Measurements from ENCODE around the gene PDE7B. TPM values are rescaled to one million over a fixed set of nuclear protein-coding genes. Genes with fewer than 3 reads are reported as not detected.

Gene PDE7B
- total RNA-seq, 2 experiments from 2014 or later: 0.29 to 0.34 TPM

DNA sequence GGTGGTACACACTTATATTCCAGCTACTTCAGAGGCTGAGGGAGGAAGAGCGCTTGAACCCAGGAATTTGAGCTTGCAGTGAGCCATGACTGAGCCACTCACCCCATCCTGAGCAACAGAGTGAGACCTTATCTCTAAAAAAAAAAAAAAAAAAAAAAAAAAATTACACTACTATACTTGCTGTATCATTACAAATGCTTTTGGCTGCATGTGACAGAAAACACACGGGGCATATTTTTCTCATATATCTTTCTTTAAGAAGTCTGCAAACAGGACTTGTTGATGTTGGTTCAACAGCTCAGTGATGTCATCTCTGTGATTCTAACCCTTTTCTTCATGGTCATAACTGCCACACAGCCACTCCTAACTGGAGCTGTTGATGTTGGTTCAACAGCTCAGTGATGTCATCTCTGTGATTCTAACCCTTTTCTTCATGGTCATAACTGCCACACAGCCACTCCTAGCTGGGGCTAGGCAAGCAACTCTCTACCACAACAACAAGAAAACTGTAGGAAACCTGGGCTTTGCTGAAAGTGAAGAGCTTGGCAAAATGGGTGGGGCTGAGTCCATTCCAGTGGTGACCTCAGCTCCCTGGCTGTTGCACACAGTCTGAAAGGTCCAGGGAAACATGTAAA, 378.8 kb downstream of the PDE7B start:
- peaks cover 32% of the 10 kb centered on the region for H3K36me3 Mint-ChIP-seq (ENCODE audit: low read depth)
- peaks cover 9% of the 10 kb centered on the region for H3K4me1 Mint-ChIP-seq (ENCODE audit: low read depth)
- H3K27me3 Mint-ChIP-seq (ENCODE audit: low read depth): no peaks in the 10 kb centered on the region
- no peak overlapping the region for H3K27ac Mint-ChIP-seq
- ATAC-seq (no peak), DNase-seq (no peak)
- H3K9me3 Mint-ChIP-seq (ENCODE audit: insufficient read depth): no peaks in the 10 kb centered on the region
- ChIA-PET POLR2A (interaction anchor here (2.5 kb wide), 1 partner anchor 60 kb away, joined by 7 read pairs; the partner anchor contains the start of gene BCLAF1), CTCF (interaction anchor here (1.1 to 1.5 kb wide), 2 partner anchors 20 to 694 kb away, joined by 4 to 5 read pairs; partner anchors contain the start of gene MTFR2)
- H3K4me3 Mint-ChIP-seq: no peak overlapping the region

DNA sequence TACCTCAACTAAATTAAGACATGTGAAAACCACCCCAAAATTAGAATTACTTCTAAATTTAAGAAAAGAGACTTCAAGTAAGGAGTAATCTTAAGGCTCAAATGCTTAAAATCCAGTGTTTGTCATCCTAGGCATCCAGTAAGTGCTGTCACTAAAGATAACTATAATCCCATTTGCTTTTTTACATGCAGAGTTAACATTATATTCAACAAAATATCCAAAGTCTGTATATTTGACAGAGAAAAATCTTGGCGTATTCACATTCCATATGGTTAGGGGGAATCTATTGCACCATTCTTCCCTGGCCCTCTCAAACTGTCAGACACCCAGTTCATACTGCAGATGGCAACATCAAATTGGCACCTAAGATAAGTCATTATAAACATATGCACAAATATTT, 381.2 kb downstream of the PDE7B start:
- ChIA-PET CTCF (interaction anchor here (1.1 to 1.6 kb wide), 2 partner anchors 9 to 73 kb away, joined by 3 to 4 read pairs; no protein-coding TSS in a partner anchor), POLR2A (interaction anchor here (0.7 to 1.7 kb wide), 2 partner anchors 12 to 17 kb away, joined by 3 read pairs; no protein-coding TSS in a partner anchor)
- H3K4me3 Mint-ChIP-seq: no peak overlapping the region
- no peaks in the 10 kb centered on the region for H3K9me3 Mint-ChIP-seq (ENCODE audit: insufficient read depth)
- peaks cover 18% of the 10 kb centered on the region for H3K4me1 Mint-ChIP-seq (ENCODE audit: low read depth)
- H3K27ac Mint-ChIP-seq: no peak overlapping the region
- DNase-seq (no peak), ATAC-seq (no peak)
- H3K36me3 Mint-ChIP-seq (ENCODE audit: low read depth): peaks cover 47% of the 10 kb centered on the region
- no peaks in the 10 kb centered on the region for H3K27me3 Mint-ChIP-seq (ENCODE audit: low read depth)

DNA sequence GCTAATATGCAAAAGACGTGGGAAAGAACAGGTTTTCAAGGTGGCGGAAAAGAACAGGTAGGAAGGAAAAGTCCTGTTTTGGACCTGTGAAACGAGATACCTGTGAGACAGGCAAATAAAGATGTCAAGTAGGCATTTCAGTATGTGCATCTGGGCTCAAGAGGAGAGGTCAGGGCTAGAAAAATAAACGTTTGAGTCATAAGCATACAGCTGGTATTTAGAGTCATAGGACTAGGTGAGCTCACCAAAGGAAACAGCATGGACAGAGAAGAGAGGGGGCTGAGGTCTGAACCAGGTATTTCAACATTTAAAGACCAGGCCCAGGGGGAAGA, 383.7 kb downstream of the PDE7B start:
- CTCF ChIA-PET: interaction anchor here (1.5 kb wide), 1 partner anchor 9 kb away, joined by 5 read pairs; no protein-coding TSS in a partner anchor
- Mint-ChIP-seq H3K4me1 (ENCODE audit: low read depth) (peaks cover 19% of the 10 kb centered on the region), H3K36me3 (ENCODE audit: low read depth) (peaks cover 57% of the 10 kb centered on the region), H3K4me3 (no peak overlapping the region), H3K9me3 (ENCODE audit: insufficient read depth) (no peaks in the 10 kb centered on the region), H3K27ac (no peak overlapping the region), H3K27me3 (ENCODE audit: low read depth) (no peaks in the 10 kb centered on the region)
- no peak for ATAC-seq
- no peak for DNase-seq
- POLR2A ChIA-PET: interaction anchor here (0.7 to 1.7 kb wide), 2 partner anchors 15 to 53 kb away, joined by 3 to 5 read pairs; partner anchors contain the start of gene MTFR2

DNA sequence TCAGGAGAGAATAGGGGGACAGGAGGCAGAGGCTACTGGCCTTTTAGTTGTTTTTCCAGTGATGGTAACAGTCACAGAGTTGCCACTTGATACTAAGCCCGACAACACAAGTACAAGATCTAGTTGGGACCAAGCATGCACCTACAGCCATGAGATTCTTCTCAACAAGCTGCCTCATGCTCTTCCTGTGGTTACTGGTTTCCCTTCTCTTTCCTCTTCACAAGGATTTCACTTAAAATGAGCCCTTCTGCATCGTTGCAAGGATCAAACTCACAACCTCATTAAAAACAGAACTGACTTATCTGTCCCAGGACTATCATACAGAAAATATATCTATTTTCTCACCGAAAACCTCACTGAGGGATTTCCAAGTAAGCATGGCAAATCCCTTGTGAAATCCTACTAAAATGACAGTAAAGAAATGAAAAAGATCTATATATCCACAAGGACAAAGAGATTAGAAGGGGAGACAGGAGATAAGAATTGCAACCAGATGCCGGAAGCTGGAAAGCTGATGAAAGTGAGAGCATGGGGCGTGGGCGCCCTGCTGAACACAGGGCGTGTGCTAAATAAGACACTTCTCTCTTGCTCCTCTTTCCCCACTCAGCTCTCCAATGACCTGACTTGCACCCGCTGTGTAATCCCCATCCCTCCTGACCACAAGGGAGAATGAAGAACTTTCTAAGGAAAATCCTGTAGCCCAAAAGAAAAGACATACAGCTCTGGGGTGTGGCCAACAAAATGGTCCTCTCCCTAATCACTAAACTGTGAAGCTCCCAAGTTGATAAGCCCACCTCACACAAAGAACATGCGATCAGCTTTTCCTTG, 385.2 kb downstream of the PDE7B start:
- no peak overlapping the region for H3K4me3 Mint-ChIP-seq
- H3K27ac Mint-ChIP-seq: no peak overlapping the region
- H3K36me3 Mint-ChIP-seq (ENCODE audit: low read depth): peaks cover 54% of the 10 kb centered on the region
- DNase-seq (no peak), ATAC-seq (no peak)
- H3K9me3 Mint-ChIP-seq (ENCODE audit: insufficient read depth): no peaks in the 10 kb centered on the region
- no peaks in the 10 kb centered on the region for H3K27me3 Mint-ChIP-seq (ENCODE audit: low read depth)
- CTCF ChIA-PET: interaction anchor here (1.9 to 3.4 kb wide), 2 partner anchors 10 to 14 kb away, joined by 9 to 17 read pairs; partner anchors contain the start of gene MTFR2
- POLR2A ChIA-PET: interaction anchor here (0.9 to 2.2 kb wide), 2 partner anchors 14 to 53 kb away, joined by 5 to 10 read pairs; partner anchors contain the start of gene BCLAF1
- H3K4me1 Mint-ChIP-seq (ENCODE audit: low read depth): peaks cover 19% of the 10 kb centered on the region

DNA sequence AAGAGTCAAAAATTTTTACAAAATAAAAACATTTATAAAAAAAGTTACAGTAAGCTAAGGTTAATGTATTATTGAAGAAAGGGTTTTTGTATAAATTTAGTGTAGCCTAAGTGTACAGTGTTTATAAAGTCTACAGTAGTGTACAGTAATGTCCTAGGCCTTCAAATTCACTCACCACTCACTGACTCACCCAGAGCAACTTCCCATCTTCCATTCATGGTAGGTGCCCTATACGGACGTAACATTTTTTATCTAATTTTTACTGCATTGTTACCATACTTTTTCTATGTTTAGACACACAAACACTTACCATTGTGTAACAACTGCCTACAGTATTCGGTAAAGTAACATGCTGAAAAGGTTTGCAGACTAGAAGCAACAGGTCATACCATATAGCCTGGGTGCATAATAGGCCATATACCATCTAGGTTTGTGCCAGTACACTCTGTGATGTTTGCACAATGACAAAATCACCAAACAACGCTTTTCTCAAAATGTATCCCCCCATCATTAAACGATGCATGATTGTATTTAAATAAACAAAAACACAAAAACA, 392.6 kb downstream of the PDE7B start:
- Mint-ChIP-seq H3K27me3 (ENCODE audit: low read depth) (no peaks in the 10 kb centered on the region), H3K9me3 (ENCODE audit: insufficient read depth) (no peaks in the 10 kb centered on the region), H3K27ac (no peak overlapping the region), H3K4me3 (no peak overlapping the region), H3K4me1 (ENCODE audit: low read depth) (peaks cover 27% of the 10 kb centered on the region), H3K36me3 (ENCODE audit: low read depth) (peaks cover 64% of the 10 kb centered on the region)
- ATAC-seq (no peak), DNase-seq (no peak)
- ChIA-PET POLR2A (no interaction called here), CTCF (no interaction called here)

All from activated CD8-positive, alpha-beta T cell treated with anti-CD3 and anti-CD28 coated beads, Interleukin-2, amount 10 ng/mL, durations not matched to agents 7 days and 5 days (primary cell).